Measurements from ENCODE around the gene TNFAIP2.
"Not testable (repeated sequence)": the region's sequence is repeated elsewhere in the genome, so short reads cannot be mapped to it uniquely, and the experiment has no call there.

The TNFAIP2 gene

DNA sequence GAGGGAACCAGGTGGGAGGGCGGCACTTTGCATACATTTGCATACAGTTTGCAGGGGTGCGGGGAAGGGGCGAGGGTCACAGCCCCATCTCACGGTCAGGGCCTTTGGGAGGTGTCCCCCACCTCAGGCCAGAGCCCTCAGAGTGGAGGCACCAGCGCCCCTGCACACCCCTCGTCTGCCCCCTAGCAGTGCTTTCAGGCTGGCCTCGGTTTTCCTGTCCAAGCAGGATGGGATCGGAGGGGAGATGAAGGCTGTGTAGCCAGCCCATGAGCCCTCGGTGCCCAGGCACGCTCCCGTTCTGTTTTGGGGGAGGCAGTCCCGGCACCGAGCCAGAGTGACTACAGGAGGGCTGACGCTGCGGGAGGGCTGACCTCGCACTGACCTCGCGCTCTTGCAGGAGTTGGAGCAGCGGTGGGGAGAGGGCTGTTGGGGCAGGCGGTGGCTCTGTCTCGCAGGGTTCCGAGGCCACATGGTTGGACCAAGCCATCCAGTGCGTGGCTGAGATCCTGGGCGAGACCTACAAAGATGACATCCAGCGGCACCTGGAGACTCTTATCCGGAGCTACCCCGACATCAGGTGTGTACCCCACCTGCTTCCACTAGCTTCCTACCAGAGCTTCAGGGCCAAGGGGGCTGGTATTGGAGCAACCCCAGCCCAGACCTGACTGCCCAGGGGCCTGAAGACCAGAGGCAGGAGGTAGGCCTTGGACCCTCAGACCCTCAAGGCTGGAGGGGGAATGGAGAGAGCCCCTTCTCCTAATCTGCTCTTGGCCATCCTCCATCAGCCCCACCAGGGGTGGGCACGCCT, 15.1 kb upstream of the TNFAIP2 start:
- no peak for DNase-seq

DNA sequence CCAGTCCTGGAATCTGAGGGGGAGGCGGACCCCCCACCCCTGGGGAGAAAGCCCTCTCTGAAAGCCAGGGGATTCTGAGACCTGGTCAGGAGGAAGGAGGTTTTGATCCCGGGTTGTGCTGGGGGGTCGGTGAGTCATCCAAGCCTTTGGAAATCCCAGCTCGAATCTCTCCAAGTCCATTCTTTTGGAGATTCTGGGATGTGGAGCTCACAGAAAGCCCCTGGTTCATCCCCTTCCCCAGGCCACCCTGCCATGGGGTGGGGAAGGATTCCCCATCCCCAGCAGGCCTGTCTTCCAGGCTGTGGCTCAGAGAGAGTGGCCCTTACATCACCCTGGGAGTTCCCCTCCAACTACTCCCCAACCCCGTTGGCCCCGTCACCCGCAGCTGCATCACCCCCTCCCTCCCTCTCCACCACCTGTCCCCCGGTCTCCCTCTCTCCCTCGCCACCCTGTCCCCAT, 14.5 kb upstream of the TNFAIP2 start:
- DNase-seq: no peak

DNA sequence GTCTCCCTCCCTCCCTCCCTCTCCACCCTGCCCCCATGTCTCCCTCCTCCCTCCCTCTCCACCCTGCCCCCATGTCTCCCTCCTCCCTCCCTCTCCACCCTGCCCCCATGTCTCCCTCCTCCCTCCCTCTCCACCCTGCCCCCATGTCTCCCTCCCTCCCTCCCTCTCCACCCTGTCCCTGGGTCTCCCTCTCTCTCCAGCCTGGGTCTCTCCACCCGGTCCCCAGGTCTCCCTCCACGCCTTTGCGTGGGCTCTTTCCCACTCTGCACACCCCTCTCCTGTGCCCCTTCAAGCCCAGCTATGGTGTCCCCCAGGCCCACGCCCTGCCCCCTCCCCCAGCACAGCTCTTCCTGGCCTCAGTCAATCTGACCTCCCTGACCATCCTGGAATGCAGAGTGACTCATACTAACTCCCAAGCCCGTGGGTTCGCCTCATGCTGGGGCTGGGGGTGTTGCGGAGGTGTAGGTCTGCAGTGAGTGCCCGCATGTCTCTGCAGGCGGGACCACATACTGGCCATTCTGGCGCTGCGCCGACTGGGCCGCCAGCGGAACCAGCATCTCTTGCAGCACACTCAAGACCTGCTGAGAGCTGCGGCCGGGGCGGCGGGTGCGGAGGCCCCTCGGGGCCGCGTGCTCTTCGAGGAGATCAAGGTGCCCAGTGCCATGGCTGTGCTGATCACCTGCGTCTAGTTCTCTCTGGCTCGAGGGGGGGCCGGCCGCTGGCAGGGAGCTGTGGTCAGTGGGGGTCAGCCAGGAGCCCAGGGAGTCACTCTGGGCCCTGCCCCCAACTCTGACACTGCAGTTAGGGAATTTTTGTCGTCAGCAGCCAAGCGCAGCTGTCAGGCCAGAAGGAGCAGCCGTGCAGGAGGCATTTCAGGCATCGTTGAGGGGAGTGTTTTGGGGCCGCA, 13.5 kb upstream of the TNFAIP2 start:
- no peak for DNase-seq

DNA sequence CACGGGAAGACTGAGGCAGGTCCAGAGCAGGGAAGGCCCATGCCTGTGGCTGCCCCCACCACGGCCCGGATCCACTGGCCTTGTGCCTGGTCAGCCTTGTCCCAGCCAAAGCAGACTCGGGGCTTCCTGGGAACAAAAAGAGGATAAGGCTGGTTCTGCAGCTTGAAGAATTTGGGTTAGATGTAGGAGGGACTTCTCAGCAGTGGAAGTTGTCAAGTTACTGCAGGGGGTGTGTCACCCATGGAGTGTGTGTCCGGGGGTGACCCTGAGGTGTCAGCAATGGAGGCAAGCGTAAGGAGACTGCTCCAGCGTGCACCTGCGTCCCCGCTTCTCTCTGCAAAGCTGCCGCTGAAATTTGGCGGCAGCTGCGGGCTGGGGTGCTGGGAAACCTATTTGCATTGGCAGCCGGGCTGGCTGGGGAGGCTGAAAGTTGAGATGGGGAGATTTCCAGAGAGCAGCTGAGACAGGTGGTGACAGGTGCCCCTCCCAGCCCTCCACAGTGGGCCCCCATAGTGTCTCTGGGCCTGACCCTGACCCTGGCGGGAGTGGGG, 12.5 kb upstream of the TNFAIP2 start:
- no peak for DNase-seq

DNA sequence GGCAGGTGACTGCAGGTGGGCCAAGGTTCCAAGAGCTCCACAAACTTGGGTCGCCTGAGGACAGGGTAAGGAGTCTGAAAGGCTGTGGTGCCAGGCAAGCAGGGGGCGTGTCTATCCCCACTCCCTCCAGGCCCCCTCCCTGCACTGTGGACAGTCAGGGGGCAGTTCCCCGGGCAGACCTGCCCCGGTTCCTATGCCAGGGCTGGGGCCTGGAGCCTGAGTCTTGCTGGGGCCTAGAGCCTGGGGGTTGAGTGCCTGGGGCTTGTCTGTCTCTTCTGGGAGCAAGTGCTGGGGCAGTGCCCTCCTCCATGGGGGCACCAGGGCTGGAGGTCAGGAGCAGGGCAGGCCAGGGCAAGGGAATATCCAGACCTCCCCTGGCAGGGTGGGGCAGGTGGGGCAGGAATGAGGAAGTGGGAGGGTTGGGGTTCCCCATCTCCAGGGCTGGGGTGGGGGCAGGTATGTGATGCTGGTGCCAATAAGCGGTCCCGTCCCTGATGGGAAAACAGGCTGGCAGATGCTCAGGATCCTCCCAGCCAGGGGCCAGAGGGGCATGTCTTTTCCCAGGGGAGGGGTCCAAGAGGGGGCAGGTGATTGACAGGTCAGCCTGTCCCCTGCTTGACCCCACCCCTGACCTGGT, 11.9 kb upstream of the TNFAIP2 start:
- DNase-seq: no peak

DNA sequence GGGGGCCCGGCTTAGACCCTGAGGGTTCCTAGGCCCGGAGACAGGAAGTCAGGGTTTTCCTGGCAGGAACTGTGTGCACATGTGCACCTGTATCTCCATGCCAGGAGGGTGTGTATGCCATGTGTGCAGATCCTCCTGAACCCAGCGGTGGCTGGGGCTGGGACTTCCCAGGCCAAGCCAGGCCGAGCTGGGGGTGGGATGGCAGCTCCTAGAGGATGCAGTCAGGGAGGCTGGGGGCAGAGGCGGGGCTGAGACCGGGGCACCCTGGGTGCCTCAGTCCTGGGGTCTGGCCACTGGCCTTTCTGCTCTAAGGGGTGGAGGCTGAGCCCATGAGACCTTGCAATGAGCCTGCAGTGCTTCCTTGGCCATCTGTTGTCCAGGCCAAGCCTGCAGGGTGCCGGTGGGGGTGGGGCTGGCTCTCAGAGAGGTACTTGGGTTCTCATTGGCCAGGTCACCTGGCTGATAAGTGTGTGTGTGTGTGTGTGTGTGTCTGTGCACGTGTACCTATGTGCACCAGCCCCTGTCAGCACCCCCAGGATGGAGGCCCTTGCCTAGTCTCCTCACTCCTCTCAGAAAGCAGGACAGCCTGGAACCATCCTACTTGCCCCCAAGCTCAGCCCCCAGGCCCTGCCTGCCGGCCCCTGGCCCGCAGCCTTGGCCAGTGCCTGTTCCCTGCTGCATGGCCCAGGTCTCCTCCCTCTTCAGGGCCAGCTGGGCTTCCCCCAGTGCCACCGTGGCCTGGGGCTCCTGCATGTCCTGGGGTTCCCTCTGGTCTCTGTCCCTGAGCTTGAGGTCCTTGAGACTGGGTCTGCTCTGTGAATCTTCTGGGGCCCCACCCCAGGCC, 10.6 kb upstream of the TNFAIP2 start:
- DNase-seq: no peak

DNA sequence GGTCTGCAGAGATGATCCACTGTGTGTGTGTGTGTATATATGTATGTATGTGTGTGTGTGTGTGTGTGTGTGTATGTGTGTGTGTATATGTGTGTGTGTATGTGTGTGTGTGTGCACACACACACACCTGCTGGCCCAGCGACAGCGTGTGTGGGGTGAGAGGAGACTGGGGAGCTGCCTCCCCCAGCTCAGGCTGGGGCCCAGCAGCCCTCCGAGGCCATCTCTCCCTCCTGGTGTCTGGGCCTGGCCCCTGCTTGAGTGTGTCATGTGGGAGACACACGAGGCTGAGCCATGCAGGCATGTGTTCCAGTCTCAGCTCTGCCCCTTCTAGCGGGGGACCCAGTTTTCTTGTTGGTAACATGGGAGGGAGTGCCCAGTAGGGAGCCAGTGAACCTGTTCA, 10.0 kb upstream of the TNFAIP2 start:
- no peak for DNase-seq

DNA sequence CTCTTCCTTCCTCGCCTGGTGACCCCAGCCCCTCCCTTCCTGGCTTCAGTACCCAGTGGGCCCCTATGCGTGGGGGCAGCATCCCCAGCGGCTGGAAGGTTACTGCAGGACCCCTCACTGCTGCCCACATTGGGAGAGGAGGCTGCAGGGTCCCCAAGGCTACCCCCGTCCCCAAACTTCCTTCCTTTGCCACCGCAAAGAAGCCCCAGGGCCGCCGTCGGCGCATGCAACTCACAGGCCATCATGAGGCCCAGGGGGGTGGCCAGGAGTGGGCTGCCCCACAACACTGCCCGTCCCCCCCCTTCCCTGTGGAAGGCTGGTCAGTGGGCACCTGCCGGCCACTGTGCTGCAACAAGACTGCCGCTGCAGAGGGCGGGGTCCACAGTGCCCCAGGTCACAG, 9.5 kb upstream of the TNFAIP2 start:
- DNase-seq: no peak

DNA sequence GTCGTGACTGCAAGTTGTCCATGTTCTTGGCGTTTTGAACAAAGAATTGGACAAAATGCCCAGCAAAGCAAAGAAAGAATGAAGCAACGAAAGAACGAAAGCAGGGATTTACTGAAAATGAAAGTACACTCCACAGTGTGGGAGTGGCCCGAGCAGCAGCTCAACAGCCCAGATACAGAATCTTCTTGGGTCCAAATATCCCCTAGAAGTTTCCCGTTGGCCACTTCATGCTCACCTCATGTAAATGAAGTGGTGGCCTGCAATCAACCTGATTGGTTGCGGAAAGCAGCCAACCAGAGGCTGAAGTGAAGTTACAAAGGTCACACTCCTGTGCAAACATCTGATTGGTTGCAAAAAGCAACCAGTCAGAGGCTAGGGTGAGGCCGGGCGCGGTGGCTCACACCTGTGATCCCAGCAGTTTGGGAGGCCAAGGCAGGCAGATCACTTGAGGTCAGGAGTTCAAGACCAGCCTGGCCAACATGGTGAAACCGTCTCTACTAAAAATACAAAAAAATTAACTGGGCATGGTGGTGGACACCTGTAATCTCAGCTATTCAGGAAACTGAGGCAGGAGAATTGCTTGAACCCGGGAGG, 8.1 kb upstream of the TNFAIP2 start:
- not testable (repeated sequence) for DNase-seq

DNA sequence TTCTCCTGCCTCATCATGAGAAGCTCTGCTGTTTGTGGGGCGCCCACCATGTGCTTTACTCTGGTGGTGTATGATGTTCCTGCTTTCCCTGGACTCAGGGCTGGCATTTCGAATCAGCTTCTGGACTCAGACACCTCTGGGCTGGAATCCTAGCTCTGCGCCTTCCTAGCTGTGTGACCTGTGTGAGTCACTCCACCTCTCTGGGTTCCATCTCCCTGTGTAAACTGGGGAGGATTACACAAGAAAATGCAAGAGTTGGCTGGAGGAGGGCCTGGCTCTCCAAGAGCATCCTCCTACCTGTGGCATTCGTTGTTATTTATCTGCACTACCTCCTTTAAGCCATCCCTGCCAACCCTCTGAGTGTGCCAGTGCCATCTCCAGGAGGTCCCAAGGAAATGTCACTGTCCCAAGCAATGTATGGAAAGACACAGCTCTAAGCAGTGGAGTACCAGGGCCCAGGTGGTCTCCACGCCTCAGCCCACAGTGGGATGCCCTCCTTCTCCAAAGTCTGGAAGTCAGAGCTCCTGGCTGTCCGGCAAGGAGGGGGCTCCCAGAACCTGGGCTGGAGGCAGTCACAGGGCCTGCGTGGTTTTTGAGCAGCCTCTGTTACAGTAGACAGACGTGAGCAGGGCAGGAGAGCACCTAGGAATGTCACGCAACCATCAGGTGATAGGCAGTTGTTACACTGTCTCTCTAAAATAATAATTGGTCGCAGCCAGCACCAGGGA, 7.3 kb upstream of the TNFAIP2 start:
- no peak for DNase-seq

DNA sequence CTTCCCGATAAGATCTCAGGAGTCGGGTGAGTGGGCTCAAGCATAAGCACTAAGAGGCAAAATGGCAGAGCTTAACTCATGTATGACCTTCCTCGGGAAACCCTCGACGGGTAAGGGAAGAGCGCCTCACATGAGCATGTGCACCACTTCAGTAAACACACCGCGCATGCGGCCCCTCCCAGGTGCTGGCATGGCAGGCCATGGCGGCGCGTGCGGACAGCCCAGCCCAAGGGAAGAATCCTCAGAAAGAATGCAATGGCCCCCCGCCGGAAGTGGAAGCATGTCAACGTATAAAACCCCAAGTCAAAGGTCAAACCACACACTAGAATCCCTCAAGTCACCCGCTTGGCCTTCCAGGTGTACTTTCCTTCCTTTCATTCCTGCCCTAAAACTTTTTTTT, 6.6 kb upstream of the TNFAIP2 start:
- no peak for DNase-seq

DNA sequence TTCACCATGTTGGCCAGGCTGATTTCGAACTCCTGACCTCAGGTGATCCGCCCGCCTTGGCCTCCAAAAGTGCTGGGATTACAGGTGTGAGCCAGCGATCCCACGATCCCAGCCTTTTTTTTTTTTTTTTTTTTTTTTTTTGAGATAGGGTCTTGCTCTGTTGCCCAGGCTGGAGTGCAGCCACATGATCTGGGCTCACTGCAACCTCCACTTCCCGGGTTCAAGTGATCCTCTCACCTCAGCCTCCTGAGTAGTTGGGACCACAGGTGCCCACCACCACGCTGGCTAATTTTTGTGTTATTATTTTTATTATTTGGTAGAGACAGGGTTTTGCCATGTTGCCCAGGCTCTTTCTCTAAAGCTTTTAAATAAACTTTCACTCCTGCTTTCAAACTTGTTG, 5.8 kb upstream of the TNFAIP2 start:
- not testable (repeated sequence) for DNase-seq

DNA sequence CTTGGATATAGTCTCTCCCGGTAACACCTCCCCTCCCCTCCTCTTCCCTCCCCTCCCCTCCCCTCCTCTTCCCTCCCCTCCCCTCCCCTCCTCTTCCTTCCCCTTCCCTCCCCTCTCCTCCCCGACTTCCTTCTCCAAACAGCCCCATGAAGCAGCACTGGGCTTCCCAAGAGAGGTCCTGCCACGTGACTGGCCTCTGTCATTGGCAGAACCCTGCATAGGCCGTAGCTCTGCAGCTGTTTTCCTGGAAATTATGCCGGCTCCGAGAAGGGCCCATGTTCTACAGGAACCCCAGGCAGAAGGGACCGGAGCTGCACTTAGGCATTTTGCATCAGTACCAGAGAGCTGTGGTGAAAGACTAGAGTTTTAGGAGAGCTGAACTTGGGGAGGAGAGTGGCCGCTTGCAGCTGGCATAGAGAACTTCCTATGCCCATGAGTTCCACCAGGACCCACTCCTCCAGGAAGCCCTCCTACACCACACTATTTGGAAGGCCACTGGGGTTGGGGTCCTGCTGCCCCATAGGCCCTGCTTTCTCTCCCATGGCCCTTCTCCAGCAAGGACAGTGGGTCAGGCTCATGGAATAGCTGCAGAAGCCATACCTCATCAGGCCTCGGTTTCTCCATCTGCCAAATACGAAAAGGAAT, 5.1 kb upstream of the TNFAIP2 start:
- DNase-seq: peak; percentile 13

DNA sequence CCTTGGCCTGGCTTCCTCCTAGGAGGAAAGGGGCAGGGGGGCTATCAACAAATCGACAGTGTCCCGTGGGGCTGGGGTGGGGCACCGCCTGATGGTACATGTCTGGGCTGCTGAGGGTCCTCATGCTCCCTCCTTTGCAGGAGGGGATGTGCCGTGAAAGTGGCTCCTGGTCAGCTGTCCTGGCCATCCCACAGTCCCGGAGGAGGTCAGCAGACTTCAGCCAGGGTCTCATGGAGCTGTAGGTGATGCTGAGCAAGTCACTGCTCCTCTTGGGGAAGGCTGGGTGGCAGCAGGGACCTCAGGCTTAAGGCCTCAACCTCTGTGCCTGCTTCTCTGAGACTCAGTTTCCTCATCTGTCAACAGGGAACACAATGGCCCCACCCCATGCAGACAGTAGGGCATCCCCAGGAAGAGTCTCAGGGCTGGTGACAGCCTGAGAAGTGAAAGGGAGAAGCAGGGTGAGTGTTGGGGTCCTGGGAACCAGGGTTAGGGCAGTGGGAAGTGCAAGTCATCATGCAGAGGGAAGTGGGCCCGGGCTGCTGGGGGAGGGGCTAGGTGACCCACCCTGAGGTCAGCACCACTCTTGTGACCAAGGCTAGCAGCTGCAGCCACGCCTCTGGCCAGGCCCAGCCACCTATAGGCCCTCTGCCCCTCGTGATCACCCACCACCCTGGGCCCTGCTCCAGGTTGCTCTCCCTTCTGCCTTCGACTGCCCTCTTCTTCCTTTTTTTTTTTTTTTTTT, 4.4 kb upstream of the TNFAIP2 start:
- peak; percentile 10 for DNase-seq

DNA sequence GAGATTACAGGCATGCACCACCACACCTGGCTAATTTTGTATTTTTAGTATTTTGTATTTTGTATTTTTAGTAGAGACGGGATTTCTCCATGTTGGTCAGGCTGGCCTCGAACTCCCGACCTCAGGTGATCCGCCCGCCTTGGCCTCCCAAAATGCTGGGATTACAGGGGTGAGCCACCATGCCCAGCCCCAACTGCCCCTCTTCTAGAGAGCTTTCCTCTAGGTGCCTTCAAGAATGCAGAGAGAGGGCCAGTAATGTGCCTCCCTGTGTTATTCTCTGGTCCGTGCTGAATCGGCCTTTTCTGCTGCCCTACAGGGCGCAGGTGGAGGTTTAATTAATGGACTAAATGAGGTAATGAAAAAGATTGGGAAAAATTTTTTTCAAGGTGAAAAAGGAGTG, 3.7 kb upstream of the TNFAIP2 start:
- DNase-seq: not testable (repeated sequence)

DNA sequence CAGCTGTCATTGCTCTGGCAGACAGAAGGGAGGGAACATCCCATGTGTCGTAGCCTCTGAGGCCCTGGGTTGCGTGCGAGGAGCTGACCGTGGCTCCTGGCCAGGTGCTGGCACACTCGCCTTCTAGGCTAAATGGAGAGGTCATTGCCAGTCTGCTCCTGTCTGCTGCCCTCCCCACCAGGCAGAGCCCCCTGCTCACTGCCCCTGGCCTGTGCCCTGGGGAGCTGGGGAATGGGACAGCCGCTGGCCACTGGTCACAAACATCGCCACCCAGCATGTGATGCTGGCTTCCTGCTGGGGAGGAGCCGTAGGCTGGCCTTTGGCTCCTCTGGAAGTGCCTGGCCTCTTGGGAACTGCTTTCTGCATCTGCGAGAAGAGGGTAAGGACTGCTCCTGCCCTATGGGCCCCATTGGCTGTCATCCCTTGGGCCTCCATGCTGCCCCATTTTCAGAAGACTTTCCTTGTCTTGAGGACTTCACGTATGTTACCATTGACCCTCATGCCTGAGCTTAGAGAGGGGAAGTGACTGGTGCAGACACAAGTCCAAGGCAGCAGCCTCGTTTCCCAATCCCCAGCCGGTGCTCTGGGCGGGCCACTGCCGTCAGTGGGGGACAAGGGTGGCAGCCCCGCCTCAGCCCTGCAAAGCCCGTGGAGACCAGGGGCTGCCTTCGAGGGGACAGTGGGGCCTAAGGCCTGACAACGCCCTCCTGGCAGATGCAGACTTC, 2.0 kb upstream of the TNFAIP2 start:
- DNase-seq: no peak

DNA sequence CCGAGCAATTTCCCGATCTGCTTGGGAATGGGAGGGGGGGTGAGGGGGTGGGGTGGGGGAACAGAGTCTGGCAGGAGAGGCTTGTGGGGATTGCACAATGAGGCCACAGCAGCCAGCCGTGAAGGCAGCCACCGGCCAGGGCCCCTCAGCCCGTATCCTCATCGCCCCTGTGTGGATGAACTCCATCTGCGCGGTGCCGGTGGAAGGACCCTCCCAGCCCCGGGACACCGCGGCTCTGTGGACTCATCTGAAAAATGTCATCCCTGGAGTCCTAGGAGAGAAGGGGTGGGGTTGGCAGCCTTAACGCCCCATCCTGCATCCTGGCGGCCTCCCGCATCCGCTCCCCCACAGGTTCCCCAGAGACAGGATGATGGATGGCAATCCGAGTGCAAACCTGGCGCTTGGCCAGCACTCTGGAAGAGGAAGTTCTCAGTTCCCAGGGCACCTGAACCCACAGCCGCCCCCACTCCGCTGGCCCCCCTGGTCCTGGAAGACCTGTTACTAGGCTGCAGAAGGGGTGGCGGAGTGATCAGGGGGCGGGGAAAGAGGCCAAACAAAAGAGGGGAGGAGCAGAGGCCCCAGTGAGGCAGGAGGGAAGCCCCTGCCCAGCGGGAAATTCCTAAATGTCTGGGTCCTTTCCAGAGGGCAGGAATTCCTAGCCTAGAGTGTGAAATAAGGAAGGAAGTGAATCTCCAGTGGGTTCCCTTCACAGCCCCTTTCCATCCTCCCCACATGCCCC, 1.2 kb upstream of the TNFAIP2 start:
- no peak for DNase-seq

DNA sequence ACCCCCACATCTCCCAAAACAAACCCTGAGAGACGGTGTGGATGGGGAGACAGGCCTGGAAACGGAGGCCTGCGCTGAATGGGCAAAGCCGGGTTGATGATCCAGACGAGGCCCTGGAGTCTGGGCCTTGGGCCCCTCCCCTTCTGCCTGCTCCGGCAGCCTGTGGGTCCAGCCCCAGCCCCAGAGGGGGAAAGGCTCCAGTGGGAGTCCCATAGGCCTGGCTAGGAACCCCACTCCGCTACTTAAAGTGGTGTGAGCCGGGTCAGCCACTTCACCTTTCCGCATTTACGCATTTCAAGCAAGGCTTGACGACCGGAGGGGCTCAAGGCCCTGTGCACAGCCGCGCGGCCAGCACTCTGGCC, 695 bp upstream of the TNFAIP2 start:
- DNase-seq: no peak

Measured in midbrain (tissue), 1 donor.